Activated CD4-positive, alpha-beta T cell treated with anti-CD3 and anti-CD28 coated beads for 36 hours (primary cell): Measurements from ENCODE around the gene DUS1L. TPM values are rescaled to one million over a fixed set of nuclear protein-coding genes. Genes with fewer than 3 reads are reported as not detected.

Experiments
- ATAC-seq: fragments of 200-7000 bp; cut with Tn5 transposase; one replicate; pipeline ENCODE4 v1.10.0; 2021; ENCODE audit warnings: mild to moderate bottlenecking, moderate library complexity
- CTCF ChIA-PET: fragments of 350-600 bp; sonication (Branson Sonifier 250); formaldehyde crosslinking; loops from one replicate; lab custom pipeline; 2021; ENCODE audit warnings: antibody characterized with exemption; lab: Charles Lee
- POLR2A ChIA-PET: fragments of 350-600 bp; sonication (Branson Sonifier 250); formaldehyde crosslinking; loops from one replicate; lab custom pipeline; 2021; ENCODE audit warnings: antibody characterized with exemption, inconsistent platforms; lab: Charles Lee
- DNase-seq: peaks from one replicate; pipeline ENCODE4 v3.0.0-alpha.2; 2020
- H3K27ac Mint-ChIP-seq: one replicate; pipeline ENCODE4 v1.8.0; 2021; ENCODE audit warnings: mixed read lengths
- H3K27me3 Mint-ChIP-seq: one replicate; pipeline ENCODE4 v1.8.0; 2021; ENCODE audit warnings: mixed read lengths
- H3K36me3 Mint-ChIP-seq: one replicate; pipeline ENCODE4 v1.8.0; 2021; ENCODE audit warnings: low read depth, mixed read lengths
- H3K4me1 Mint-ChIP-seq: one replicate; pipeline ENCODE4 v1.8.0; 2021; ENCODE audit warnings: mixed read lengths
- H3K4me3 Mint-ChIP-seq: one replicate; pipeline ENCODE4 v1.8.0; 2021; ENCODE audit warnings: mild to moderate bottlenecking, moderate library complexity, mixed read lengths
- H3K9me3 Mint-ChIP-seq: one replicate; pipeline ENCODE4 v1.8.0; 2021; ENCODE audit warnings: low read depth, mixed read lengths
- intact Hi-C, 2 experiments: fragments of 100-400 bp; cut with DNase I in 1 of 2; cut with micrococcal nuclease in 1 of 2; formaldehyde crosslinking; loops; one replicate each; pipeline versions ENCODE4 v1.14.2 to v1.15.1; 2022 to 2024; cut with DNase I, micrococcal nuclease
- total RNA-seq, 2 experiments: library from RNA; stranded (reverse); gene quantifications; one replicate each; pipeline ENCODE4 v1.2.3, GENCODE V29; 2021

Gene DUS1L
- total RNA-seq, 2 experiments from 2014 or later, result 119 to 124 TPM

- intact Hi-C loops, result no loop called here
- Mint-ChIP-seq H3K4me1 (peaks cover 3% of the 10 kb centered on the region), H3K27ac (no peak overlapping the region), H3K9me3 (no peaks in the 10 kb centered on the region), H3K36me3 (peaks cover 25% of the 10 kb centered on the region), H3K27me3 (no peaks in the 10 kb centered on the region), H3K4me3 (no peak overlapping the region)
- ChIA-PET POLR2A (no interaction called here), CTCF (no interaction called here)
- ATAC-seq (no peak), DNase-seq (no peak)
Observed at GRCh38 chr17:82092995-82093751, 27.6 kb upstream of the DUS1L start.

- Mint-ChIP-seq H3K27me3 (no peaks in the 10 kb centered on the region), H3K4me3 (no peak overlapping the region), H3K27ac (no peak overlapping the region), H3K36me3 (peaks cover 27% of the 10 kb centered on the region), H3K9me3 (no peaks in the 10 kb centered on the region), H3K4me1 (peaks cover 3% of the 10 kb centered on the region)
- CTCF ChIA-PET, result interaction anchor here (0.6 kb wide), 1 partner anchor 109 kb away, joined by 3 read pairs; no protein-coding TSS in a partner anchor
- ATAC-seq (no peak), DNase-seq (no peak)
- intact Hi-C loops, result no loop called here
- POLR2A ChIA-PET, result no interaction called here
Observed at GRCh38 chr17:82092628-82092994, 27.0 kb upstream of the DUS1L start.

GRCh38 chr17:82092094-82092586, 26.5 kb upstream of the DUS1L start:
- no peak overlapping the region for H3K27ac Mint-ChIP-seq
- ATAC-seq (no peak), DNase-seq (no peak)
- ChIA-PET POLR2A (no interaction called here), CTCF (interaction anchor here (0.6 kb wide), 1 partner anchor 109 kb away, joined by 3 read pairs; no protein-coding TSS in a partner anchor)
- intact Hi-C loops, result no loop called here
- H3K27me3 Mint-ChIP-seq, result no peaks in the 10 kb centered on the region
- H3K9me3 Mint-ChIP-seq, result no peaks in the 10 kb centered on the region
- H3K4me3 Mint-ChIP-seq, result no peak overlapping the region
- peaks cover 27% of the 10 kb centered on the region for H3K36me3 Mint-ChIP-seq
- peaks cover 3% of the 10 kb centered on the region for H3K4me1 Mint-ChIP-seq

- DNase-seq, result no peak
Observed at GRCh38 chr17:82091264-82092066, 25.9 kb upstream of the DUS1L start.

GRCh38 chr17:82090549-82091263, 25.1 kb upstream of the DUS1L start:
- H3K36me3 Mint-ChIP-seq, result peaks cover 23% of the 10 kb centered on the region
- POLR2A ChIA-PET, result no interaction called here
- CTCF ChIA-PET, result interaction anchor here (0.7 kb wide), 1 partner anchor 54 kb away, joined by 3 read pairs; no protein-coding TSS in a partner anchor
- H3K4me3 Mint-ChIP-seq, result no peak overlapping the region
- no peak for ATAC-seq
- no peaks in the 10 kb centered on the region for H3K9me3 Mint-ChIP-seq
- intact Hi-C loops, result no loop called here
- no peaks in the 10 kb centered on the region for H3K4me1 Mint-ChIP-seq
- DNase-seq, result no peak
- H3K27me3 Mint-ChIP-seq, result no peaks in the 10 kb centered on the region
- no peak overlapping the region for H3K27ac Mint-ChIP-seq

More at GRCh38 chr17:82091264-82092066, 25.9 kb upstream of the DUS1L start:
- CTCF ChIA-PET, result interaction anchor here (0.6 kb wide), 1 partner anchor 110 kb away, joined by 3 read pairs; no protein-coding TSS in a partner anchor
- H3K27ac Mint-ChIP-seq, result no peak overlapping the region
- no peak overlapping the region for H3K4me3 Mint-ChIP-seq
- no peak for ATAC-seq
- intact Hi-C loops, result no loop called here
- peaks cover 26% of the 10 kb centered on the region for H3K36me3 Mint-ChIP-seq
- H3K9me3 Mint-ChIP-seq, result no peaks in the 10 kb centered on the region
- POLR2A ChIA-PET, result no interaction called here
- H3K27me3 Mint-ChIP-seq, result no peaks in the 10 kb centered on the region
- peaks cover 3% of the 10 kb centered on the region for H3K4me1 Mint-ChIP-seq

- no peak for ATAC-seq
- POLR2A ChIA-PET, result no interaction called here
- CTCF ChIA-PET, result interaction anchor here (0.7 to 1.6 kb wide), 2 partner anchors 24 to 54 kb away, joined by 3 read pairs; no protein-coding TSS in a partner anchor
- H3K9me3 Mint-ChIP-seq, result no peaks in the 10 kb centered on the region
- peaks cover 18% of the 10 kb centered on the region for H3K36me3 Mint-ChIP-seq
- H3K27ac Mint-ChIP-seq, result no peak overlapping the region
- no peak overlapping the region for H3K4me3 Mint-ChIP-seq
- H3K27me3 Mint-ChIP-seq, result no peaks in the 10 kb centered on the region
- no peaks in the 10 kb centered on the region for H3K4me1 Mint-ChIP-seq
- intact Hi-C loops, result no loop called here
- peak; percentile 6 for DNase-seq
Observed at GRCh38 chr17:82089723-82090548, 24.3 kb upstream of the DUS1L start.

- H3K4me3 Mint-ChIP-seq, result no peak overlapping the region
- no peaks in the 10 kb centered on the region for H3K4me1 Mint-ChIP-seq
- intact Hi-C loops, result no loop called here
- no peak overlapping the region for H3K27ac Mint-ChIP-seq
- DNase-seq (peak; percentile 6), ATAC-seq (no peak)
- CTCF ChIA-PET, result interaction anchor here (1.6 kb wide), 1 partner anchor 23 kb away, joined by 3 read pairs; no protein-coding TSS in a partner anchor
- POLR2A ChIA-PET, result no interaction called here
- no peaks in the 10 kb centered on the region for H3K9me3 Mint-ChIP-seq
- H3K36me3 Mint-ChIP-seq, result peaks cover 21% of the 10 kb centered on the region
- no peaks in the 10 kb centered on the region for H3K27me3 Mint-ChIP-seq
Observed at GRCh38 chr17:82088838-82089722, 23.5 kb upstream of the DUS1L start.

- no peaks in the 10 kb centered on the region for H3K9me3 Mint-ChIP-seq
- no peaks in the 10 kb centered on the region for H3K4me1 Mint-ChIP-seq
- no peaks in the 10 kb centered on the region for H3K27me3 Mint-ChIP-seq
- ATAC-seq, result no peak
- DNase-seq, result peak; percentile 4
- H3K27ac Mint-ChIP-seq, result no peak overlapping the region
- ChIA-PET CTCF (no interaction called here), POLR2A (no interaction called here)
- H3K36me3 Mint-ChIP-seq, result peaks cover 23% of the 10 kb centered on the region
- H3K4me3 Mint-ChIP-seq, result no peak overlapping the region
- intact Hi-C loops, result no loop called here
Observed at GRCh38 chr17:82087961-82088837, 22.6 kb upstream of the DUS1L start.
